ENCODE results near the gene NPAS1. TPM values are rescaled to one million over a fixed set of nuclear protein-coding genes. Genes with fewer than 3 reads are reported as not detected.
A peak's percentile ranks its signal among the peaks of the same experiment; 100 is the strongest.

The NPAS1 gene
- total RNA-seq, 1 donor from 2014 or later: 1.2 TPM

- Mint-ChIP-seq H3K4me1 (peaks cover 18% of the 10 kb centered on the region), H3K36me3 (peaks cover 26% of the 10 kb centered on the region), H3K27me3 (ENCODE audit: insufficient read depth, low read depth) (peaks cover 4% of the 10 kb centered on the region), H3K27ac (no peak overlapping the region), H3K4me3 (no peak overlapping the region), H3K9me3 (no peaks in the 10 kb centered on the region)
- peaks cover 17% of the 10 kb centered on the region for H4K20me1 ChIP-seq (ENCODE audit: low read depth)
- H3K79me2 ChIP-seq (ENCODE audit: low read depth): no peaks in the 10 kb centered on the region
- no peak for DNase-seq (ENCODE audit: low spot score)
- no peaks in the 10 kb centered on the region for H3K9me3 ChIP-seq (ENCODE audit: low read depth)
- H3K36me3 ChIP-seq: no peaks in the 10 kb centered on the region
- no peaks in the 10 kb centered on the region for H3K27me3 ChIP-seq
- H3F3A ChIP-seq (ENCODE audit: low read depth): peaks cover under 1% of the 10 kb centered on the region
- no peak overlapping the region for H3K27ac ChIP-seq
- no peak overlapping the region for H3K9ac ChIP-seq
- no peak overlapping the region for H3K4me3 ChIP-seq
- TF ChIP-seq, protein P1, sequence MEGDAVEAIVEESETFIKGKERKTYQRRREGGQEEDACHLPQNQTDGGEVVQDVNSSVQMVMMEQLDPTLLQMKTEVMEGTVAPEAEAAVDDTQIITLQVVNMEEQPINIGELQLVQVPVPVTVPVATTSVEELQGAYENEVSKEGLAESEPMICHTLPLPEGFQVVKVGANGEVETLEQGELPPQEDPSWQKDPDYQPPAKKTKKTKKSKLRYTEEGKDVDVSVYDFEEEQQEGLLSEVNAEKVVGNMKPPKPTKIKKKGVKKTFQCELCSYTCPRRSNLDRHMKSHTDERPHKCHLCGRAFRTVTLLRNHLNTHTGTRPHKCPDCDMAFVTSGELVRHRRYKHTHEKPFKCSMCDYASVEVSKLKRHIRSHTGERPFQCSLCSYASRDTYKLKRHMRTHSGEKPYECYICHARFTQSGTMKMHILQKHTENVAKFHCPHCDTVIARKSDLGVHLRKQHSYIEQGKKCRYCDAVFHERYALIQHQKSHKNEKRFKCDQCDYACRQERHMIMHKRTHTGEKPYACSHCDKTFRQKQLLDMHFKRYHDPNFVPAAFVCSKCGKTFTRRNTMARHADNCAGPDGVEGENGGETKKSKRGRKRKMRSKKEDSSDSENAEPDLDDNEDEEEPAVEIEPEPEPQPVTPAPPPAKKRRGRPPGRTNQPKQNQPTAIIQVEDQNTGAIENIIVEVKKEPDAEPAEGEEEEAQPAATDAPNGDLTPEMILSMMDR (IDR thresholded peaks at IDR 0.05): no peak
- TF ChIP-seq EZH2 (IDR thresholded peaks at IDR 0.05) (no peak), EZH2phosphoT487 (IDR thresholded peaks at IDR 0.05) (no peak)
- no peak overlapping the region for H3K4me2 ChIP-seq
- H3K4me1 ChIP-seq: no peaks in the 10 kb centered on the region
- no peak overlapping the region for H2AFZ ChIP-seq (replicated peaks)
Measured at GRCh38 chr19:47000373-47000772, 19.3 kb upstream of the NPAS1 start.

DNA sequence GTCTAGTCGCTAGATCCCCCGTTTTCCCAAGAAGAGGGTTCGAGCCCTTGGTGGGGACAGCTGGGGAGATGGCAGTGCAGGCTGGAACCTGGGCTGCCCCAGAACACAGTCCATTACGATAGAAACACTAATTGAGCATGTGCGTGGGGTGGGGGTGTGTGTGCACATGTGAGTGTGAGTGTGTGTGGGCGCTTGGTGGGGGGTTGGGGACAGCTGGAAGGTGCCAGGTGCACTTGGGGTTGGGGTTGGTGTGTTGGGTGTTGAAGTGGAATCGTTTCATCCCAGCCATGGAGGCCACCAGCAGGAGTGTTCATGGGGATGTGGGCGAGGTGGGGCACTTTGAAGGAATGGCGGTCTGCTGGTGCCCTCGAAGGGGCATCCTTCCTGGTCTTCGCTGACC, 18.1 kb upstream of the NPAS1 start:
- Histone ChIP-seq H3K36me3 (no peaks in the 10 kb centered on the region), H4K20me1 (ENCODE audit: low read depth) (peaks cover 17% of the 10 kb centered on the region), H3K27ac (no peak overlapping the region), H3K4me1 (no peaks in the 10 kb centered on the region), H3F3A (ENCODE audit: low read depth) (peaks cover 10% of the 10 kb centered on the region), H3K4me3 (no peak overlapping the region), H3K9ac (no peak overlapping the region), H3K4me2 (no peak overlapping the region), H3K9me3 (ENCODE audit: low read depth) (no peaks in the 10 kb centered on the region), H2AFZ (replicated peaks) (no peak overlapping the region), H3K27me3 (no peaks in the 10 kb centered on the region), H3K79me2 (ENCODE audit: low read depth) (no peaks in the 10 kb centered on the region)
- no peak overlapping the region for H3K27ac Mint-ChIP-seq
- peaks cover 9% of the 10 kb centered on the region for H3K27me3 Mint-ChIP-seq (ENCODE audit: insufficient read depth, low read depth)
- TF ChIP-seq EZH2phosphoT487 (IDR thresholded peaks at IDR 0.05) (no peak), EZH2 (IDR thresholded peaks at IDR 0.05) (no peak)
- TF ChIP-seq, protein P1 (IDR thresholded peaks at IDR 0.05): no peak
- no peak for DNase-seq (ENCODE audit: low spot score)
- peaks cover 26% of the 10 kb centered on the region for H3K36me3 Mint-ChIP-seq
- peaks cover 21% of the 10 kb centered on the region for H3K4me1 Mint-ChIP-seq
- no peak overlapping the region for H3K4me3 Mint-ChIP-seq
- no peaks in the 10 kb centered on the region for H3K9me3 Mint-ChIP-seq

GRCh38 chr19:47002106-47002766, 17.4 kb upstream of the NPAS1 start:
- H3K36me3 Mint-ChIP-seq: peaks cover 22% of the 10 kb centered on the region
- H3K4me1 Mint-ChIP-seq: peaks cover 23% of the 10 kb centered on the region
- peaks cover 13% of the 10 kb centered on the region for H3K27me3 Mint-ChIP-seq (ENCODE audit: insufficient read depth, low read depth)
- H3K9me3 ChIP-seq (ENCODE audit: low read depth): no peaks in the 10 kb centered on the region
- H4K20me1 ChIP-seq (ENCODE audit: low read depth): peaks cover 17% of the 10 kb centered on the region
- H3K9me3 Mint-ChIP-seq: no peaks in the 10 kb centered on the region
- H3K4me2 ChIP-seq: no peak overlapping the region
- H3K79me2 ChIP-seq (ENCODE audit: low read depth): no peaks in the 10 kb centered on the region
- TF ChIP-seq EZH2phosphoT487 (IDR thresholded peaks at IDR 0.05): no peak
- TF ChIP-seq EZH2 (IDR thresholded peaks at IDR 0.05): no peak
- no peak overlapping the region for H2AFZ ChIP-seq (replicated peaks)
- no peaks in the 10 kb centered on the region for H3K36me3 ChIP-seq
- no peak for DNase-seq (ENCODE audit: low spot score)
- peaks cover 12% of the 10 kb centered on the region for H3F3A ChIP-seq (ENCODE audit: low read depth)
- no peaks in the 10 kb centered on the region for H3K27me3 ChIP-seq
- no peak overlapping the region for H3K27ac Mint-ChIP-seq
- H3K4me3 ChIP-seq: no peak overlapping the region
- H3K9ac ChIP-seq: no peak overlapping the region
- H3K27ac ChIP-seq: no peak overlapping the region
- H3K4me1 ChIP-seq: no peaks in the 10 kb centered on the region
- H3K4me3 Mint-ChIP-seq: no peak overlapping the region

GRCh38 chr19:47002853-47003610, 16.6 kb upstream of the NPAS1 start:
- TF ChIP-seq EZH2 (IDR thresholded peaks at IDR 0.05) (no peak), EZH2phosphoT487 (IDR thresholded peaks at IDR 0.05) (no peak)
- TF ChIP-seq, protein P1 (IDR thresholded peaks at IDR 0.05): no peak
- Histone ChIP-seq H3F3A (ENCODE audit: low read depth) (peaks cover 12% of the 10 kb centered on the region), H3K9me3 (ENCODE audit: low read depth) (no peaks in the 10 kb centered on the region), H2AFZ (replicated peaks) (no peak overlapping the region), H3K4me3 (no peak overlapping the region), H3K79me2 (ENCODE audit: low read depth) (no peaks in the 10 kb centered on the region), H3K9ac (no peak overlapping the region), H3K4me1 (no peaks in the 10 kb centered on the region), H4K20me1 (ENCODE audit: low read depth) (peaks cover 17% of the 10 kb centered on the region), H3K36me3 (no peaks in the 10 kb centered on the region), H3K4me2 (no peak overlapping the region), H3K27ac (peak overlapping the region; percentile 3), H3K27me3 (no peaks in the 10 kb centered on the region)
- peaks cover 16% of the 10 kb centered on the region for H3K27me3 Mint-ChIP-seq (ENCODE audit: insufficient read depth, low read depth)
- peaks cover 18% of the 10 kb centered on the region for H3K36me3 Mint-ChIP-seq
- peak overlapping the region; percentile 30 for H3K4me3 Mint-ChIP-seq
- no peaks in the 10 kb centered on the region for H3K9me3 Mint-ChIP-seq
- no peak for DNase-seq (ENCODE audit: low spot score)
- peak overlapping the region; percentile 93 for H3K27ac Mint-ChIP-seq
- H3K4me1 Mint-ChIP-seq: peaks cover 23% of the 10 kb centered on the region
